ENCODE measurements around the gene OR5AU1.

DNA sequence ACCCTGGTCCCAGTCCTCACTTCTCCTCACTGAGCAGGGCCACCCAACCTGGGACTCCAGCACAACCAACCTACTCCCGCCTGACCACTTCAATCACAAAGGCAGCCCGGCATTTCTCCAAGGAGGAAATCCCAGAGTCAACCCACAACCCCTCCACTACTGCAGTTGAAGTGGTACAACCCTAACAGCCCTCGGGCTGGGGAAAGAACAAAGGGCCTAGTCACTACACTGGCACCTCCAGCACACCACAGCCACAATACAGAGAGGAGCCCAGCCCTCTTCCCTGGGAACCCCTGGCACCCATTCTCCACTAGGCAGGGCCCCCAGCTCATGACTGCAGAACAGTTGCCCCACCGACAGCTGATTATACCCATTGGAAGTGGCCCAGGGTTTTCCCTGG, 13.7 kb upstream of the OR5AU1 start:
- no peak for TF ChIP-seq CTCF (conservative IDR thresholded peaks at IDR 0.05; ENCODE audit: low read depth, low read length)
- no peak for TF ChIP-seq EZH2phosphoT487 (IDR thresholded peaks at IDR 0.05; ENCODE audit: borderline replicate concordance, low read length)
- no peak for TF ChIP-seq EZH2 (IDR thresholded peaks at IDR 0.05; ENCODE audit: low read length, unreplicated experiment)

All from PC-3 (cell line).